Bladder microvascular endothelial cell (primary cell): Measurements from ENCODE around the gene DESI2. TPM values are rescaled to one million over a fixed set of nuclear protein-coding genes. Genes with fewer than 3 reads are reported as not detected.

Source experiments
- total RNA-seq: library from RNA; depleted of rRNA; stranded (reverse); fragments of >200 nt; gene quantifications from 2 replicates; pipeline ENCODE4 v1.2.3, GENCODE V29; 2014

The DESI2 gene
- 36.3 and 51.0 TPM in 2 replicates for total RNA-seq

GRCh38 chr1:244652623-244653438 lies at the start of gene DESI2:
DESI2 (plus strand) TSS chr1:244653126; CDS start chr1:244653314, 188 bp downstream.

Other genes starting within 250 kb of the DESI2 start
- gene ADSS2, start 201.2 kb upstream of the DESI2 start, total RNA-seq: 57.3 and 108 TPM in 2 replicates
- gene CATSPERE, start 191.9 kb upstream of the DESI2 start, total RNA-seq: 0.65 and 1.3 TPM in 2 replicates
- gene COX20, start 182.5 kb downstream of the DESI2 start, total RNA-seq: 9.6 and 9.9 TPM in 2 replicates
- 277 and 424 TPM in 2 replicates for gene HNRNPU, start 211.4 kb downstream of the DESI2 start, total RNA-seq